Daoy (cell line): ENCODE results near the gene DOCK10. TPM values are rescaled to one million over a fixed set of nuclear protein-coding genes. Genes with fewer than 3 reads are reported as not detected.
A peak's percentile ranks its signal among the peaks of the same experiment; 100 is the strongest.

Source experiments
- DNase-seq: peaks from one replicate; pipeline ENCODE4 v3.0.0-alpha.2; 2015; ENCODE audit warnings: low read depth
- total RNA-seq: library from RNA; depleted of rRNA; stranded (reverse); fragments of >200 nt; shearing (Covaris generic); gene quantifications from 2 replicates; pipeline ENCODE4 v1.2.3, GENCODE V29; 2014

DOCK10 gene
- total RNA-seq, 1 experiment from 2014 or later = 37.2 TPM

DNA sequence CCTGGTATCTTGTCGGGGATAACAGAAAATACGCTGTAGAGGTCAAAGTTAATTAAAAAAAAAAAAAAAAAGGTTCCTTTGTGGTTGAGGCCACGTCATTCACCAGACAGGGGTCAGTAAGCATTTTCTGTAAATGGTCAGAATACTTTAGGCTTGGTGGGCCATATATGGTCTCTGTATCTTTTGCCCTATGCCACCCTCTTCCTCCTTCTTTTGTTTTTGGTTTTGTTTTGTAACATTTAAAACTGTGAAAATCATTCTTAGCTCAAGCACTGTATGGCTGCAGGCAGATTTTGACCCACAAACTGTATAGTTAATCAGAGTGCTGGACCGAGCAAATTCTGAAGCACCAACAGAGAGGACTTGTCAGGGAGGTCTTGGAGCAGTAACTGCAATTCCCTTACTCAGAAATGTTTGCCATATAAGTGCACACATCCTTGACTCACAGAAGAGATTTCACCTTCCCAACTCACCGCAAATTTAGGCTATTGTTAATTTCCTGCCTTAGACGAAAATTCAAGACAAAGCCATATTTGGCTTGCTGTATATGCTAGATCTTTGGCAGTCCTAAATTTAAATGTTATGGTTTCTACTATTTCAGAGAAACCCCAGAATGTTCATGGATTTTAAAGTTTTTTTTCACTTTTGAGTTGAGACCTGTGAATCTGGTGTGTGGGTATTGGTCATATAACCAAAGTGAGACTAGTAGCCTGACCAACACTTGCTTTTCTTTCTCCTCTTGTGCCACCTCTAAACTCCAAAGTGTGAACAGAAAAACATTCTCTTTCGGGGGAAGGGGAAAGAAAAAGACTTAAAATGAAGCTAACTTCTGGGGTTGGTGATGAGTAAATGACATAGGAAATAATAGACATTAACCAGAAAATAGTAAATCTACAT is 65.4 kb downstream of the DOCK10 start:
- no peak for DNase-seq

DNA sequence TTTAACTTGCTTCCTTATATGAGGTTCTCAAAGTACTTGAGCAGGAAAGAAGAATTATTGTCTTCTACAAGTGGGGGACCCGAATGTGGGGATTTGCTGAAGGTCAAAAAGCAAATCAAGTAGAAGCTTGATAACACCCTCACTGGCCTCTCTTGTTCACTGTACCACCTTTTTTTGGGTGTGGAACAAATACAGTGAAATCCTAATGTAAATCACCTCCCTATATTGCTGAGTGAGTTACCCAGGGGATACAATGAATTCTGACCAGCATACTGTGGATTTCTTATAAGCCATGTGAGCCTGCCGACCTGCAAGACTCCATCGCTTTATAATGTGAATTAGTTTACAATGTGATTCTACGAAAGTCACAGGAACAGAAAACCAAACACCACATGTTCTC is 66.5 kb downstream of the DOCK10 start:
- DNase-seq = no peak

DNA sequence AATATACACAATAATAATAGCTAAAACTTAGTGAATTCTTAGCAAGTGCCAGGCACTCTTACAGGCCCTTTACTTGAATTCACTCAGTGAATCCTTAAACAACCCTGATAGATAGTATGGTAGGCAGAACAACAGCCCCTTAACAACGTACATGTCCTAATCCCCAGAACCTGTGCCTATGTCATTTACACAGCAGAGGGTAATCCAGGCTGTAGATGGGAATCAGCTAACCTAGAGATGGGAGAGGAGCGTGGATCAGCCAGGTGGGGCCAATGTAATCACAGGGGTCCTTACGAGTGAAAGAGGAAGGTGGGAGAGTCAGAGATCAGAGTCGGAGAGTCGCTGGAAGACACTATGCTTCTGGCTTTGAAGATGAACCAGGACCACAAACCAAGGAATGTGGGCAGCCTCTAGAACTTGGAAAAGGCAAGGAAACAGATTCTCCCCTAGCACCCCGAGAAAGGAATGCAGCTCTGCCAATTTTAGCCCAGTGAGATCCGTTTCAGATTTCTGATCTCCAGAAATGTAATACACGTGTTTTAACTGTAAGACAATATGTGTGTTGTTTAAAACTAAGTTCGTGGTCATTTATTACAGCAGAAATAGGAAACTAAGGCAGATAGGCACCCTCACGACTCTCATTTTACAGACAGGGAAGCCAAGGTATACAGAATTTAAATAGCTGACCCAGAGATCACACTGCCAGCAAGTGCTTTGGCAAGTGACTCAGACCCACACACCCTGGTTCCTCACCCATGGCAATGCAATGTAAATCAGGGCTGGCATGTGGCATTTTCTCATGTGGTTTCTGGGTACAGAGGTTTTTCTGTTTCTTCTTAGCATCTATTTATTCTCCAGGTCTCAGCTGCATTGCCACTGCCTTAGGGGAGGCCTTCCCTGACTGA is 68.9 kb downstream of the DOCK10 start:
- peak; percentile 39 for DNase-seq

DNA sequence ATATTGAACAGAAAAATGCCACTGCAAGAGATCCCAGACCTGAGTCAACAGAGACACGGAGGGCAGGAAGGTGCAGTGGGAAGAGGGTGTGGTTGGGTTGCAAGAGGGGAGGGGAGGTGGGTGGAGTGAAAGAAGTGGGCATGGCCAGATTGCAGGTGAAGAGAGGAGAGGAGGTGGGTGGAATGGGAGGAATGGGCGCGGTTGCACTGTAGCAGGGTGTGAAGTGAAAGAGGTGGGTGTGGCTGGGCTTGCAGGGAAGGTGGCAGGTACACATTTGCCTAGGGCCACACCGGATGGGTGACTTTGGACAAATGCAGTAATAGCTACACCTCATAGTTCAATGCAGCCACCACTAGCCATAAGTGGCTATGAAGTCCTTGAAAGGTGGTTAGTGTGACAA is 71.1 kb downstream of the DOCK10 start:
- DNase-seq = no peak

DNA sequence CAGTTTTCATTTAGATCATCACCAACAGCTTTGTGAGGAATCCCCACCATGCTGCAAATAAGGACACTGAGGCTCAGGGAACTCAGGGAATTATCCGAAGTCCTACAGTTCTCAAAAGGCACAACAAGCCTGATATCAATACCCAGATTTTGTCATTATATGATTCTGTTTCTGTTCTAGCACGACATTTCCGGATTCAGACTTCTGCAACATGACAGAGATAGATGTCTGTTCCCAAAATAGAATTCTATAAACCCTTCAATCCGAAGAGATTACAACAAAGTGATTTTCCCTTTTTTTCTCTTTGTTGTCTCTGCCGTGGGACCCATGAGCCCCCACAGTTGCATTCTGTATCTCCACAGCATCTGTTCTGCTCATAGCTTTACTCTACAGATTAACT is 72.0 kb downstream of the DOCK10 start:
- no peak for DNase-seq

DNA sequence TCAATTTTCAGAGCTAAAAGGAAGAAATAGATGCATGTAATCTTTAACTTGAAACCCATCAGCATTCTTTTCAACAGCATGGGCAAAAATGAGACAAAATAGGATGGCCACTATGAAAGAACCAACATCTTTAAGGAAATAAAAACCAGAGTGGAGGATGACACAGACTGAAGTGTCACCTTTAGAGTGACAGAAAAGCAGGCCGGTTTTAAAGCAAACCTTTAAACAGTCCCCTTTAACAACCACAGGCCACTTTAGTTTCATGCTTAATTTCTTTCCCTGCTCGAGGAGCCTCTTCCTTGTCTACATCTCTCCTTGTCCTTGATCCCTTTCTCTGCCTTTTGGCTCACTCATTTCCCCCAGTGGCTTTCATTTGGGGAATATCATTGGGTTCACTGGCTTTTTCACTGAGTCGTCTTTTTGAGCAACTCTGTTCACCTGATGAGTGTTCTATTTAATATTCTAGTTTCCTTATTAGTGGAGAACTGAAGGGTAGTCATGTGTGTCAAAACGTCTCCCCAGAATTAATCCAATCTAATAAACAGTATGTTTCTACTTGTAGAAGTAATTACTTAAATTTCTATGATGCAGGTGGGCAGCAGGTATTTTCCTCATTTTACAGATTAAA is 72.5 kb downstream of the DOCK10 start:
- DNase-seq = no peak

DNA sequence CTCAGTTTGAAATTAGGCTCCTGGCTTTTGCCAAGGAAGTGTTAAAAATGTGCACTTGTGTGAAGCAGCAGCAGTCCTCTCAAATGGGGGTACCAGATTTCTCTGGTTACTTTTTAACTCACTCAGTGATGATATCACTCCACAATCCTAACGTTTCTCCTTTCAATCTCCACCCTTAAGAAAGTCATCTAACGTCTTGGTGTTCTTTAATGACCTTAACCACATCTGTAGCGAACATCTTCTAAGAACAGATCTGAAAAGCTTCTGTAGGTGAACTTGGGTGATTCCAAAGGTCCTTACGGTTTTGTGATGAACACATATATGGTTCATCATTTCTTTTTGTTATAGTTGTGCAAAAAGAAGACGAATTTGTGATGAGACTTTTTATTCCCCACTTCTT is 73.2 kb downstream of the DOCK10 start:
- no peak for DNase-seq

DNA sequence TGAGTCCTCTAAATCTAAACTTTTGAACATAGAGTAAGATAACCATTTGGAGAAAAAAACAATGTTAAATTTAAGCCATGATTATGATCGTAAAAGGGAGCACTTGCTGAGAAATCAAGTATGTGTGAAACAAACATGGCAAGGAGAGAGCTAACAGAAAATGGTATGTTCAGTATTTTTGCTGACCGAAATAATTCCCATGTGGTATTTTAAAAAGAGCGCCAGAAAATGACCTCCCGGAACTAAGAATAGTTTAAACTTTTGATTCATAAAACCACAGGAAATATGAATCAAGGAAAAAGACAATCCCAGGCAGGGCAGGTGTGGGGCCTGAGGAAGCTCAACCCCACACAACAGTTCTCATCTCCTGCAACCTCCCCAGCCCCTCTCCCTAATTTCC is 74.2 kb downstream of the DOCK10 start:
- DNase-seq = no peak

DNA sequence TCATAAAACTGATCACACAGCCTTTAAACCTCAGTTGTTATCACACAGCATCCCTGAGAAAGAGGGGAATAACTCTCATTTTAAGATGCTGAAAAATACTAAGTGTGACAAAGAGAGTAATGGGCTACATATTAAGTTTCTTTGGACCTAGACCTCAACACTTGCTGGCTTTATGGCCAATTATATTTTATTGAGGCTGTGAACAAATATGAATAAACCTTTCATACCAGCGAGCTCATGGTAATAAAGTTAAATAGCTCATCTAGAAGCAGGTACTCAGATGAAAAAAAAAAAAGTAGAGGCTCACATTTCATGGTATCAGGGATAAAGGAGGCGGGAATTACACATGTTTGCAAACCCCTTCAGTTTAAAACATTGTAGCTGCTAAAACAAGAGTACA is 75.7 kb downstream of the DOCK10 start:
- DNase-seq = no peak

DNA sequence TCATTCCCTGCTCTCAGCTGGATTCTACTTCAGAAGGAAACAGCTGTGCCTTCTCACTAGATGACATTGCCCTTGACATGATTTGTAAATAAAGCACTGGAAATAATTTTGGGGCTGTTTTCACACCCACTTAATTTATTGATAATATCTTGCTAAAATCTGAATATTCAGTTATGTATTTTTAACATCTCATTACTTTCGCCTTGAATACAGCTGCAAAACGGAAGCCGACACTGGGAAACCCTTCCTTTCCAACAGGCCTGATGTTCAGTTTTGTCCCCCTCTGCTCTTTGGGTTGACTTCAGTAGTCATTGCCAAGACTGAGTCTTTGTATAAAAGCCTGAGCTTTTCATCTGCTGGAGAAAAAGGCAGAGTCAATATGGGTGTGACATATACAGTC is 82.7 kb downstream of the DOCK10 start:
- no peak for DNase-seq

DNA sequence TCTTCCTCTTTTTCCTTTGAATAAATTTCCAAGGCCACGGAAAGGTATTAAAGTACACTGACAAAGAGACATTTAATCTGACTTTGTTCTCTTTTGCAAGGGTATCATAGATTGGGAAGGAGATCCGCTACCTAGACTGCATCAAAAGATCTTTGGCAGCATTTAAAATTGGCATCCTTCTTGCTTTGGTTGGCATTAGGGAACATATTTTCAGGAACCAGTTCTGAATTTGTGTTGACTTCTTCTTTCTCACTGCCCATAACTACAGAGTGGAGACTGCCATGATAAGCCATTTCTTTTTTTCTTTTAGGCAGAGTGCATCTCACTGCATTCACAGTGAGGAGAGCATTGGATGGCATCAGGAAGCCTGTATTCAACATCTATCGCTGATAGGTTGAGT is 83.4 kb downstream of the DOCK10 start:
- DNase-seq = no peak

DNA sequence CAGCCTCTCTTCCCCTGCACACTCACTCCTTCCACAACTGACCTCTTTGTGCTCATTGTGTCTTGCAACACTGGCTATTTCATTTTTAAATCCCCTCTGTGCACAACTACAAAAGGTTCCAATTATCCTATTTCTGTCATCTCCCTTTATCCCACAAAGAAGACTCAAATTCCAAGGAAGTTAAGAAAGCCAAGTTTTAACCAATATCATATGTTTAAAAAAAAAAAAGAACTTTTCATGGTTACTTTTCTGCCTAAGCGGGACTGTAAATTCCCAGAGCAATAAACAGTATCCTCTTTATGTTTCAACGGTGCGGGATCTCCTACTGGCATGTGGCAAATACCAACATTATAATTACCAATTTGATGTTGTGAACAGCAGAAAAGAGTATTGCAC is 83.8 kb downstream of the DOCK10 start:
- DNase-seq = no peak

DNA sequence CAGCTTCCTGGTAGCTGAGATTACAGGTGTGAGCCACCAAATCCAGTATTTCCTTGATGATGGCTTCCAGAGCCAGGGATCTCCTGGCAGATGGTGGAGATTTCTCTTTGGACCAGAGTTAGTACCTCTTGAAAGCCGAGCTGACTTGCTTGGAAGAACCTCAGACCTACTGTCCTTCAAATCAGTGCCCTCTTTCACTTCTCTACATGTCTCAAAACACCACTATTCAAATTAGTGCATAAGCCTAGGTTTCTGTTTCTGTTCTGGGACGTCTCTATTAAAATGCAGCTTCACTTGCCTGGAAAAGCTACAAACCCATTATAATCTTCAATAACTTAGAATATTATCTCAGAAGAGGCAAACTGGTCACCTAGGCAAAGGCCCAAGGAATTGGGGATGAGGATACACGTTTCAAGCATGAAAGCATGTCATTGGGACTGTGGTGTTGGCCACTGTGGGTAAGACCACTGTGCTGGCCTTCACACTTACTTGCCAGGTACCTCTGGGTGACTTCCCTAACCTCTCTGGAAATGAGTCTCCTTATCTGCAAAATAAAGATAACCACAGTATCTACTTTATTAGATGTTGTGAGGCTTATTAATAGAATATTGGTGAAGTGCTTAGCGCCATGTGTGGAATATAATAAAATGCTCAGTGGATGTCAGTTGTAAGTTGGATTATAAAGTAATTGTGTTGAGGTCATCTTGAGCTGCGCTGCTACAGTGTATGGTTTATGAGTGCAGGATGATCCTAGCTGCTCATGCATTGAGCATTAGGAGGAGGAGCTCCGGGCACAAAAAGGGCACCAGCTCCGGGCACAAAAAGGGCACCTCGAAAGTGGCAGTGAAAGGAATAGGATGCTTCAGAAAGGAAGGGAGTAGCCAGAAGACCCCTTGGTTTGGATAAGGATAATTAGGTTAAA is 84.5 kb downstream of the DOCK10 start:
- no peak for DNase-seq

DNA sequence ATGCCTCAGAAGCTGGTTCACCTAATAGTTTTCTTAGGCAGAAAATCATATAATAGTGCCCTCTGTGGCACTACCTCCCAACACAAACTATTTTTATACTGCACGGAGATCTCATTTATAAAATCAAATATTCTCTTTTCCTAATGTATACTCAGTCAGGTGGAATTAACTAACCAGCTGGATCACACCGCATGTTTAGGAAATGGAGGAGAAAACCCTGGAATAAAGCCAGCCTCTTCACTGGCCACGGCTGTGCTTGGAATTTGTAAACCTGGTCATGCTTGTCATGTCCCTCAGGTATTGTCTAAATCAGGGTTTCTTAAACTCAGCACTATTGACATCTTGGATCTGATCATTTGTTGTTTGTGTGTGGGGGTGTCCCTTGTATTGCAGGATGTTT is 85.6 kb downstream of the DOCK10 start:
- DNase-seq = no peak

DNA sequence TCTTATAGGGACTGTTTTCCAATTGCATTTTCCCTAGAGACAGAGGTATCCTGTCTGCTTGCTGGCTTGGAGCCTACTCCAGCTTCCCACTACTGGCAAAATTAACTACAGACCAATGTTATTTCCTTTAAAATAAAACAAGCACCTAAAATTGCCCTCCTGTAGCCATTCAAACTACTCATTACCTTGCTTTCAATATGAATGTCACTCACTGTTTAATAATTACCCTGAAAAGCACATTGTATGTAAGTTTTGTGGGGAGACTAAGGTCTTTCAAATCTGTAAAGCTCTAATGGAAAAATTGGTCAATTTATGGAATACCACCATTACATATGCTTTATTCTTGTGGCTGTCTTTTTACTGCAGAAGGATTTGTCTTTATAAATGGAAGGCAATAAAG is 87.3 kb downstream of the DOCK10 start:
- no peak for DNase-seq

DNA sequence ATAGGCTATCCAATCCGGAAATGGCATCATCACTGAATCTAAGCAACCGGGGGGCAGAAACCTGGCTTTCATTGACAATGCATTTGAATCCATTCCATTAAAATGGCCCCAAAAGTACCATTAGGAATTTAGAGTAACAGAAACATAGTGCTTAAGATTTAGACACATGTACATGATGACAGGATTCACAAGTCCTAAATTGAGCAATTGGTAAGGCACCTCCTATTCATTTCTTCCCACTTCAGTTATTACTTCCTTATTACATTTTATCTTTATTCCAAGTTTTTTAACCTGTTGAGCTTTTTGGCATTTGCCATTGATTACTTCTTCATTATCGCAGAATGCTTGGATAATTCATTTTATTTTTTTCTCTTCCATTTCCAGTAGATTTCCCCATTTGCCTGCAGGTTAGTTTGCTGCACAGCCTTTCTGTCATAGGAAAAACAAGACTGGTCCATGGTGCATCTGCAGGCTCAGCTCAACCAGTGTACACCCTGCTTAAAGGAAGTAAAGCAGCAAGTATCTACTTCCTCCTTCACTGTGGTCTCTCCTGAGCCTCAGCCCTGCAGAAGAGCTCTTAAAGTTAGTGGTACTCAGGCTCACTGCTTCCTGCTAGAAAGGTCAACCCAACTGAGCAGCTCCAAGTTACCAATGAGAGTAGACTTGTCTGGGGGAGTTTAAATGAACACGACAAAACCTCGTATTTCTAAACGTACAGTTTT is 89.2 kb downstream of the DOCK10 start:
- DNase-seq = no peak

DNA sequence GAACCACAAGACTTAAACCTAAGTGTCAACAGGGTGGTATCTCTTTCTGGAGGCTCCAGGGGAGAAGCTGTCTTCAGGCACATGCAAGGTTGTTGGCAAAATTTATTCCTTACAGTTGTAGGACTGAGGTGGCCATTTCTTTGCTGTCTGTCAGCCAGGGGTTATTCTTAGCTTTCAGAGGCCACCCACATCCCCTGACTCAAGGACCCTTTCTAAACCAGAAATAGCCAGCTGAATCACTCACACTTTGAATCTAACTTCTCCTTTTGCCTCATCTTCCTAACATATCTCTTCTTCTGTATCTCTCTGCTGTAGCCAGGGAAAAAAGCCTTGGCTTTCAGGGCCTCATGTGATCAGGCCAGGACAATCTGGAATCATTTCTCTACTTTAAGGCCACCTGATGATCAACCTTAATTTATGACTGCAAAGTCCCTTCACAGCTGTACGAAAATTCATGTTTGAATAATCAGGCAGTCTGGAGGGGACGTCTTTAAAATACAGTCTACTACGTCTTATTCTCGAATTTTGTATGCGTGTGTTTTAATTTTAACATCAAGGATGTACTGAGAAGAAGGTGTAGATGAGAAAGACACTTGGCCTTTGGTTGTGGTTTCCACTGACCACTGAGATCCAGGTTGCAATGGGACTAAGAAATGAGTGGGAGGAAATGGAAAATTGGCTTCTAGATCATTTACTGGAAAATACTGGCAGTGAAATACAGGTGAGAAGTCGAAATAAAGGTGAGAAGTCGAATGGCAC is 90.4 kb downstream of the DOCK10 start:
- DNase-seq = no peak

DNA sequence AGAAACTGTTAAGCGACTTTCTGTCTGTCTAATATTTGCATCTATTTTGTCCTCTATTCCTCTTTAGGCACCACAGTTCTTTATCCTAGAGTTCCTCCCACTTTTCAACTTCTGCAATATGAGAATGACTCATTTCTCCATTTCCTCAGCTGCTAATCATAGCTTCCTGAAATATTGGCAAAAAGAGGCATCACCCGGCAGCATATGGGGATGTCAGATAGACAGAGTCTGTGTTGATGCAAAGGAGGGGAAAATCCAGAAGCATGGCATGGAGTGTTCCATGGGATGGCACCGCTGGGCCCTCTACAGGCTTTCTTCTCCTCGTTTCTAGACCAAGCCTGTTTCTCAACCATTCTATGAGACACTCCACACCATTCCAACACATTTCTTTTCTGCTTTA is 93.4 kb downstream of the DOCK10 start:
- peak; percentile 38 for DNase-seq

DNA sequence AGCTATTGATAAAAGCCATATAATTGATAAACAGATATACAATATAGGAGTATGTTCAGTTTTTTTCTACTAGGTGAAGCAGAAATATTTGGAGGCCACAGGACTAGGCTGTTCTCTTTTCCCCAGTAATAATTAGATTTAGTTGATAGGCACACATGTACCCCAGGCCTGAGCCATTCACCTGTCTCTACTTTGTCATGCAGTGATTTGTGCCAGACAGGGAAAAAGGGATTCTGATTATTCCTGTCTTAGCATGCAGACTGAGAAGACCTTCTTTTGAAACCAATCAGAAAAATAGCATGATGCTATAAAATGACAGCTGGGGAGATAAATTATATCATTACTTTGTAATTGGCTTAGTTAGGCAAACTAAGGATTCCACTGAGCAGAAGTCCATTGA is 94.3 kb downstream of the DOCK10 start:
- no peak for DNase-seq

DNA sequence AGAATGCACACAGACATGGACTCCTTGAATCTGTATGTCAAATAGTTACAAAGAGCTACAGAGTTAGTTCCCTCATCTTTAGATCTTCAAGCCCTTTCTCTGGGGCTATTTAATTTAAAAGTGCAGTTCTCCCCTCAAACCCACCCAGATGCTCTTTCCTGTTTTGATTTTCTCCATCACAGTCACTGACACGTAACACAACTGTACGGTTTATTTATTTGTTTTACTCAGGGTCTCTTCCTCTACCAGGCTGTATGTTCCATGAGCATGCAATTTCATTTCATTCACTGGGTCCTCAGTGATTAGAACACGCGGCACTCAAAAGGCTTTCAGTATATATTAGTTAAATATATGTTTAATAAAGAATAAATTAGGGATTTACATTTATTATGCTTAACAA is 94.7 kb downstream of the DOCK10 start:
- DNase-seq = no peak
